Stimulated activated CD8-positive, alpha-beta memory T cell treated with anti-CD3 and anti-CD28 coated beads, Interleukin-15, amount 100 ng/mL, for 1 hour (primary cell): Measurements from ENCODE around the gene COMMD8.
"Not testable (repeated sequence)": the region's sequence is repeated elsewhere in the genome, so short reads cannot be mapped to it uniquely, and the experiment has no call there.

ENCODE experiments used
- DNase-seq: peaks from one replicate; pipeline ENCODE4 v3.0.0-alpha.2; 2020; ENCODE audit warnings: low read depth

COMMD8 gene

GRCh38 chr4:47463235-47463956 is at the start of gene COMMD8:
Gene COMMD8, minus strand, starts transcription at chr4:47463702. Its CDS starts 51 bp downstream, at chr4:47463651.
- peak; percentile 97 for DNase-seq

- DNase-seq: no peak
These were observed 47.1 kb upstream of the COMMD8 start for GRCh38 chr4:47510506-47511143.

GRCh38 chr4:47505666-47506065 is 42.2 kb upstream of the COMMD8 start:
- no peak for DNase-seq

GRCh38 chr4:47505147-47505546 is 41.6 kb upstream of the COMMD8 start:
- DNase-seq: no peak

- no peak for DNase-seq
These were observed 37.3 kb upstream of the COMMD8 start for GRCh38 chr4:47500776-47501175.

- DNase-seq: no peak
These were observed 36.2 kb upstream of the COMMD8 start for GRCh38 chr4:47499700-47500099.

- DNase-seq: no peak
These were observed 35.4 kb upstream of the COMMD8 start for GRCh38 chr4:47498899-47499298.

- no peak for DNase-seq
These were observed 30.6 kb upstream of the COMMD8 start for GRCh38 chr4:47494124-47494430.

GRCh38 chr4:47493238-47494123 is 30.0 kb upstream of the COMMD8 start:
- no peak for DNase-seq

GRCh38 chr4:47490550-47490949 is 27.0 kb upstream of the COMMD8 start:
- no peak for DNase-seq

- DNase-seq: no peak
These were observed 25.2 kb upstream of the COMMD8 start for GRCh38 chr4:47488706-47489105.

- not testable (repeated sequence) for DNase-seq
These were observed 23.2 kb upstream of the COMMD8 start for GRCh38 chr4:47486727-47487126.

GRCh38 chr4:47486231-47486673 is 22.8 kb upstream of the COMMD8 start:
- DNase-seq: no peak

GRCh38 chr4:47485768-47486167 is 22.3 kb upstream of the COMMD8 start:
- DNase-seq: no peak

- DNase-seq: peak; percentile 60
These were observed 21.7 kb upstream of the COMMD8 start, which contains the start of gene ATP10D for GRCh38 chr4:47485047-47485692. Gene ATP10D, plus strand, starts transcription at chr4:47485275. Its CDS starts 27,266 bp downstream, at chr4:47512541.

- no peak for DNase-seq
These were observed 20.7 kb upstream of the COMMD8 start for GRCh38 chr4:47484168-47484567.

- DNase-seq: no peak
These were observed 20.2 kb upstream of the COMMD8 start for GRCh38 chr4:47483745-47484144.

- DNase-seq: no peak
These were observed 18.8 kb upstream of the COMMD8 start for GRCh38 chr4:47482326-47482725.

- DNase-seq: no peak
These were observed 15.3 kb upstream of the COMMD8 start for GRCh38 chr4:47478804-47479203.

GRCh38 chr4:47475411-47475810 is 11.9 kb upstream of the COMMD8 start:
- no peak for DNase-seq

- no peak for DNase-seq
These were observed 11.3 kb upstream of the COMMD8 start for GRCh38 chr4:47474799-47475198.

GRCh38 chr4:47473141-47473750 is 9.7 kb upstream of the COMMD8 start:
- no peak for DNase-seq
